Neural cell (in vitro differentiated cells): ENCODE results near the gene MAP6.

Experiments used
- EP300 ChIP-seq: fragments of 450-650 bp; conservative IDR thresholded peaks from 2 replicates; pipeline ENCODE4 v1.6.1; 2014; ENCODE audit warnings: antibody characterized with exemption, mild to moderate bottlenecking, moderate library complexity; ENCODE audit not compliant: poor library complexity, severe bottlenecking
- EZH2 ChIP-seq: fragments of 200-600, 300-800 bp; shearing (Covaris generic), sonication (generic); IDR thresholded peaks from 2 replicates; pipeline ENCODE4 v1.6.1; 2014; ENCODE audit warnings: antibody characterized with exemption, low read length, borderline replicate concordance, mild to moderate bottlenecking; ENCODE audit not compliant: insufficient read depth, poor library complexity, severe bottlenecking
- MXI1 ChIP-seq: fragments of 450-650 bp; conservative IDR thresholded peaks from 2 replicates; pipeline ENCODE4 v1.6.1; 2014; ENCODE audit warnings: antibody characterized with exemption, mild to moderate bottlenecking; ENCODE audit not compliant: poor library complexity, severe bottlenecking
- POLR2AphosphoS5 ChIP-seq: IDR thresholded peaks from 2 replicates; pipeline ENCODE4 v1.6.1; 2012
- RAD21 ChIP-seq: fragments of 450-650 bp; conservative IDR thresholded peaks from 2 replicates; pipeline ENCODE4 v1.6.1; 2014; ENCODE audit warnings: antibody characterized with exemption, mild to moderate bottlenecking, moderate library complexity
- TAF1 ChIP-seq: IDR thresholded peaks from 2 replicates; pipeline ENCODE4 v1.6.1; 2012; ENCODE audit warnings: low read depth
- TF ChIP-seq, protein P1 (sequence below): fragments of 450-650 bp; IDR thresholded peaks from 2 replicates; pipeline ENCODE4 v1.5.1; 2014; ENCODE audit warnings: antibody characterized with exemption, mild to moderate bottlenecking, moderate library complexity; ENCODE audit not compliant: poor library complexity, severe bottlenecking
- TF ChIP-seq, protein P2 (sequence below): IDR thresholded peaks from 2 replicates; pipeline ENCODE4 v1.6.1; 2012; ENCODE audit warnings: borderline replicate concordance

DNA sequence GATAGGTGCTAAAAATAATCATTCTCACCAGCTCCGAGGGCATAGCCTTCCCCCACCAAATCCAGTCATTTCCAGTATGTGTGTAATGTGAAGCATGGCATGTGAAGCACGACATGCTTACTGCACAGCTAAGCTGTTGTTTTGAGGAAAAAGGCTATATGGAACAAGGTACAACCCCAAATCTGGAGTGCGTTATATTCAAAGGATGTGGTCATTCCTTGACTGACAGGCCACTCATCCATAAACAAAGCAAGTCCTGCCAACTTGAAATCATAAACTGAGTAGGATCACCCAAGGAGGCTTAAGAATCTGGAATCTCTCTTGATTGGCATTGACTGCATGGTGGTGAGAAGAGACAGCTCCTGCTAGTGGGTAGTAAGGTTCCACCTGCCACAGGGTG, 3.7 kb downstream of the MAP6 start:
- TF ChIP-seq RAD21 = no peak
- TF ChIP-seq, protein P1, sequence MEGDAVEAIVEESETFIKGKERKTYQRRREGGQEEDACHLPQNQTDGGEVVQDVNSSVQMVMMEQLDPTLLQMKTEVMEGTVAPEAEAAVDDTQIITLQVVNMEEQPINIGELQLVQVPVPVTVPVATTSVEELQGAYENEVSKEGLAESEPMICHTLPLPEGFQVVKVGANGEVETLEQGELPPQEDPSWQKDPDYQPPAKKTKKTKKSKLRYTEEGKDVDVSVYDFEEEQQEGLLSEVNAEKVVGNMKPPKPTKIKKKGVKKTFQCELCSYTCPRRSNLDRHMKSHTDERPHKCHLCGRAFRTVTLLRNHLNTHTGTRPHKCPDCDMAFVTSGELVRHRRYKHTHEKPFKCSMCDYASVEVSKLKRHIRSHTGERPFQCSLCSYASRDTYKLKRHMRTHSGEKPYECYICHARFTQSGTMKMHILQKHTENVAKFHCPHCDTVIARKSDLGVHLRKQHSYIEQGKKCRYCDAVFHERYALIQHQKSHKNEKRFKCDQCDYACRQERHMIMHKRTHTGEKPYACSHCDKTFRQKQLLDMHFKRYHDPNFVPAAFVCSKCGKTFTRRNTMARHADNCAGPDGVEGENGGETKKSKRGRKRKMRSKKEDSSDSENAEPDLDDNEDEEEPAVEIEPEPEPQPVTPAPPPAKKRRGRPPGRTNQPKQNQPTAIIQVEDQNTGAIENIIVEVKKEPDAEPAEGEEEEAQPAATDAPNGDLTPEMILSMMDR = no peak
- no peak for TF ChIP-seq EP300
- TF ChIP-seq, protein P2, sequence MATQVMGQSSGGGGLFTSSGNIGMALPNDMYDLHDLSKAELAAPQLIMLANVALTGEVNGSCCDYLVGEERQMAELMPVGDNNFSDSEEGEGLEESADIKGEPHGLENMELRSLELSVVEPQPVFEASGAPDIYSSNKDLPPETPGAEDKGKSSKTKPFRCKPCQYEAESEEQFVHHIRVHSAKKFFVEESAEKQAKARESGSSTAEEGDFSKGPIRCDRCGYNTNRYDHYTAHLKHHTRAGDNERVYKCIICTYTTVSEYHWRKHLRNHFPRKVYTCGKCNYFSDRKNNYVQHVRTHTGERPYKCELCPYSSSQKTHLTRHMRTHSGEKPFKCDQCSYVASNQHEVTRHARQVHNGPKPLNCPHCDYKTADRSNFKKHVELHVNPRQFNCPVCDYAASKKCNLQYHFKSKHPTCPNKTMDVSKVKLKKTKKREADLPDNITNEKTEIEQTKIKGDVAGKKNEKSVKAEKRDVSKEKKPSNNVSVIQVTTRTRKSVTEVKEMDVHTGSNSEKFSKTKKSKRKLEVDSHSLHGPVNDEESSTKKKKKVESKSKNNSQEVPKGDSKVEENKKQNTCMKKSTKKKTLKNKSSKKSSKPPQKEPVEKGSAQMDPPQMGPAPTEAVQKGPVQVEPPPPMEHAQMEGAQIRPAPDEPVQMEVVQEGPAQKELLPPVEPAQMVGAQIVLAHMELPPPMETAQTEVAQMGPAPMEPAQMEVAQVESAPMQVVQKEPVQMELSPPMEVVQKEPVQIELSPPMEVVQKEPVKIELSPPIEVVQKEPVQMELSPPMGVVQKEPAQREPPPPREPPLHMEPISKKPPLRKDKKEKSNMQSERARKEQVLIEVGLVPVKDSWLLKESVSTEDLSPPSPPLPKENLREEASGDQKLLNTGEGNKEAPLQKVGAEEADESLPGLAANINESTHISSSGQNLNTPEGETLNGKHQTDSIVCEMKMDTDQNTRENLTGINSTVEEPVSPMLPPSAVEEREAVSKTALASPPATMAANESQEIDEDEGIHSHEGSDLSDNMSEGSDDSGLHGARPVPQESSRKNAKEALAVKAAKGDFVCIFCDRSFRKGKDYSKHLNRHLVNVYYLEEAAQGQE = no peak
- no peak for TF ChIP-seq POLR2AphosphoS5
- TF ChIP-seq MXI1 = no peak
- no peak for TF ChIP-seq EZH2
- TF ChIP-seq TAF1 = no peak
